ENCODE measurements around the gene NAA50. TPM values are rescaled to one million over a fixed set of nuclear protein-coding genes. Genes with fewer than 3 reads are reported as not detected.

NAA50 gene
- total and polyA plus RNA-seq, 2 donors (not counting 1 experiment from before 2014, with no cell fraction given), result 27.6 to 116 TPM

DNA sequence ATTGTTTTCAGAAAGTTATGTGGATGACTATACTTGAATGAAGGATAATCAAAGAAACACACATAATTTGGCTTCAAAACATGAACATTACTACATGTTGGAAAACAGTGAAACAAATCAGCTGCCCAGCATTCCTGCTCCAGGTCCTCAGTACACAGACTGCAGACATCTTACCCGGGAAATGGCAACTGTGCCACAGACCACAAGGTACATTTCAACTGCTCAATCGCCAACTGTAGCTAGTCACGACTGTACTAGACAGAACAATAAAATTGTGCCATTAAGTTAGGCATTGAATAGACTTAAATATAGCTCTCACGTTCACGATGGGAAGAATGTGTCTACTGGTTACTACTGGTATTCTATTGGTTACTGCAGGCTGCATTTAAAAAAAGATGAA lies 5.0 kb downstream of the NAA50 start:
- Histone ChIP-seq H3K9me3 (ENCODE audit: control extremely low read depth in 1 of 3, control insufficient read depth in 2 of 3, insufficient read depth in 1 of 3, low read length in 2 of 3) (no peaks in the 10 kb centered on the region), H3K4me1 (ENCODE audit: control insufficient read depth in 2 of 2, insufficient read depth in 2 of 2, low read length in 2 of 2) (peaks cover 20 to 29% of the 10 kb centered on the region in 2 donors), H3K79me2 (ENCODE audit: control insufficient read depth, insufficient read depth, low read length) (peaks cover 87% of the 10 kb centered on the region), H3K27me3 (replicated peaks in 1 of 4; ENCODE audit: control extremely low read depth in 1 of 4, control insufficient read depth in 3 of 4, insufficient read depth in 4 of 4, low read length in 3 of 4) (no peaks in the 10 kb centered on the region), H4K20me1 (ENCODE audit: control insufficient read depth, insufficient read depth, low read length, poor library complexity, severe bottlenecking) (peaks cover 15% of the 10 kb centered on the region), H3K4me3 (ENCODE audit: control extremely low read depth in 1 of 5, extremely low read depth in 1 of 5, insufficient read depth in 1 of 5, low read depth in 2 of 5, low read length in 4 of 5) (no peak overlapping the region), H3K36me3 (replicated peaks in 1 of 2; ENCODE audit: control extremely low read depth in 1 of 2, control insufficient read depth in 1 of 2, extremely low read depth in 1 of 2, insufficient read depth in 2 of 2, low read length in 1 of 2) (peaks cover 2 to 5% of the 10 kb centered on the region in 2 experiments), H2AFZ (ENCODE audit: insufficient read depth, low read depth, low read length, poor library complexity, severe bottlenecking) (no peak overlapping the region), H3K4me2 (replicated peaks; ENCODE audit: low read depth, low read length, poor library complexity, severe bottlenecking) (no peak overlapping the region), H3K9ac (ENCODE audit: low read length) (no peak overlapping the region), H3K27ac (ENCODE audit: low read length in 2 of 2) (no peak overlapping the region)
- H3K4me3 Mint-ChIP-seq, result no peak overlapping the region
- no peak for TF ChIP-seq EZH2 (IDR thresholded peaks at IDR 0.05; ENCODE audit: borderline replicate concordance, insufficient read depth, low read depth, low read length, poor library complexity, severe bottlenecking)
- TF ChIP-seq, protein P1, sequence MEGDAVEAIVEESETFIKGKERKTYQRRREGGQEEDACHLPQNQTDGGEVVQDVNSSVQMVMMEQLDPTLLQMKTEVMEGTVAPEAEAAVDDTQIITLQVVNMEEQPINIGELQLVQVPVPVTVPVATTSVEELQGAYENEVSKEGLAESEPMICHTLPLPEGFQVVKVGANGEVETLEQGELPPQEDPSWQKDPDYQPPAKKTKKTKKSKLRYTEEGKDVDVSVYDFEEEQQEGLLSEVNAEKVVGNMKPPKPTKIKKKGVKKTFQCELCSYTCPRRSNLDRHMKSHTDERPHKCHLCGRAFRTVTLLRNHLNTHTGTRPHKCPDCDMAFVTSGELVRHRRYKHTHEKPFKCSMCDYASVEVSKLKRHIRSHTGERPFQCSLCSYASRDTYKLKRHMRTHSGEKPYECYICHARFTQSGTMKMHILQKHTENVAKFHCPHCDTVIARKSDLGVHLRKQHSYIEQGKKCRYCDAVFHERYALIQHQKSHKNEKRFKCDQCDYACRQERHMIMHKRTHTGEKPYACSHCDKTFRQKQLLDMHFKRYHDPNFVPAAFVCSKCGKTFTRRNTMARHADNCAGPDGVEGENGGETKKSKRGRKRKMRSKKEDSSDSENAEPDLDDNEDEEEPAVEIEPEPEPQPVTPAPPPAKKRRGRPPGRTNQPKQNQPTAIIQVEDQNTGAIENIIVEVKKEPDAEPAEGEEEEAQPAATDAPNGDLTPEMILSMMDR (IDR thresholded peaks at IDR 0.05), result no peak
- peak overlapping the region; percentile 32 for H3K27ac Mint-ChIP-seq
- ATAC-seq (ENCODE audit: low read depth) (no peak), DNase-seq (no peak)
- no peaks in the 10 kb centered on the region for H3K9me3 Mint-ChIP-seq (ENCODE audit: insufficient read depth)
- no peaks in the 10 kb centered on the region for H3K27me3 Mint-ChIP-seq
- CTCF ChIA-PET, result interaction anchor here (0.5 to 1.8 kb wide), 10 partner anchors 35 to 414 kb away, joined by 3 to 8 read pairs (median 4); no protein-coding TSS in a partner anchor
- POLR2A ChIA-PET, result interaction anchor here (0.6 to 0.9 kb wide), 2 partner anchors 172 to 1129 kb away, joined by 3 to 11 read pairs; no protein-coding TSS in a partner anchor
- peaks cover 67% of the 10 kb centered on the region for H3K4me1 Mint-ChIP-seq
- no CpG with 5 or more reads among the region's 5 CpGs for WGBS (ENCODE audit: insufficient coverage)
- intact Hi-C loops (cut with micrococcal nuclease), result loop anchor here (10.0 kb wide), 1 partner anchor 686 kb away; no protein-coding TSS in a partner anchor

GRCh38 chr3:113736548-113737089 lies 9.4 kb downstream of the NAA50 start:
- Histone ChIP-seq H3K4me1 (ENCODE audit: control insufficient read depth in 2 of 2, insufficient read depth in 2 of 2, low read length in 2 of 2) (peaks cover 7 to 8% of the 10 kb centered on the region in 2 donors), H3K4me3 (ENCODE audit: control extremely low read depth in 1 of 5, extremely low read depth in 1 of 5, insufficient read depth in 1 of 5, low read depth in 2 of 5, low read length in 4 of 5) (no peak overlapping the region), H3K4me2 (replicated peaks; ENCODE audit: low read depth, low read length, poor library complexity, severe bottlenecking) (peak overlapping the region; percentile 21), H2AFZ (ENCODE audit: insufficient read depth, low read depth, low read length, poor library complexity, severe bottlenecking) (no peak overlapping the region), H3K36me3 (replicated peaks in 1 of 2; ENCODE audit: control extremely low read depth in 1 of 2, control insufficient read depth in 1 of 2, extremely low read depth in 1 of 2, insufficient read depth in 2 of 2, low read length in 1 of 2) (peaks cover 2 to 10% of the 10 kb centered on the region in 2 experiments), H3K27me3 (replicated peaks in 1 of 4; ENCODE audit: control extremely low read depth in 1 of 4, control insufficient read depth in 3 of 4, insufficient read depth in 4 of 4, low read length in 3 of 4) (no peaks in the 10 kb centered on the region), H3K27ac (ENCODE audit: low read length in 2 of 2) (peak overlapping the region in 1 of 2 donors; percentile 32), H3K9ac (ENCODE audit: low read length) (peak overlapping the region; percentile 15), H3K9me3 (ENCODE audit: control extremely low read depth in 1 of 3, control insufficient read depth in 2 of 3, insufficient read depth in 1 of 3, low read length in 2 of 3) (no peaks in the 10 kb centered on the region), H4K20me1 (ENCODE audit: control insufficient read depth, insufficient read depth, low read length, poor library complexity, severe bottlenecking) (peaks cover 33% of the 10 kb centered on the region), H3K79me2 (ENCODE audit: control insufficient read depth, insufficient read depth, low read length) (peaks cover 97% of the 10 kb centered on the region)
- H3K27ac Mint-ChIP-seq, result peak overlapping the region; percentile 68
- CTCF ChIA-PET, result interaction anchor here (0.6 to 3.9 kb wide), 50 partner anchors 9 to 682 kb away, joined by 3 to 92 read pairs (median 4); partner anchors contain the start of genes ATP6V1A, GRAMD1C and NAA50
- TF ChIP-seq EZH2 (IDR thresholded peaks at IDR 0.05; ENCODE audit: borderline replicate concordance, insufficient read depth, low read depth, low read length, poor library complexity, severe bottlenecking), result no peak
- TF ChIP-seq, protein P1 (IDR thresholded peaks at IDR 0.05), result peak; percentile 80
- POLR2A ChIA-PET, result interaction anchor here (0.5 to 1.5 kb wide), 2 partner anchors 9 to 80 kb away, joined by 5 to 11 read pairs; partner anchors contain the start of genes ATP6V1A and NAA50
- intact Hi-C loops (cut with micrococcal nuclease), result loop anchor here (1.0 to 10.0 kb wide), 6 partner anchors 9 to 682 kb away; partner anchors contain the start of gene TIGIT
- H3K9me3 Mint-ChIP-seq (ENCODE audit: insufficient read depth), result no peaks in the 10 kb centered on the region
- DNase-seq (peak; percentile 80), ATAC-seq (ENCODE audit: low read depth) (peak; percentile 85)
- no CpG with 5 or more reads among the region's 3 CpGs for WGBS (ENCODE audit: insufficient coverage)
- peaks cover 44% of the 10 kb centered on the region for H3K4me1 Mint-ChIP-seq
- H3K4me3 Mint-ChIP-seq, result no peak overlapping the region
- no peaks in the 10 kb centered on the region for H3K27me3 Mint-ChIP-seq
